Stimulated activated CD8-positive, alpha-beta memory T cell treated with anti-CD3 and anti-CD28 coated beads, Interleukin-7, amount 100 ng/mL, for 24 hours (primary cell): ENCODE results near the gene FANK1.

Experiments used
- DNase-seq: peaks from one replicate; pipeline ENCODE4 v3.0.0-alpha.2; 2020; ENCODE audit warnings: low read depth

The FANK1 gene, protein sequence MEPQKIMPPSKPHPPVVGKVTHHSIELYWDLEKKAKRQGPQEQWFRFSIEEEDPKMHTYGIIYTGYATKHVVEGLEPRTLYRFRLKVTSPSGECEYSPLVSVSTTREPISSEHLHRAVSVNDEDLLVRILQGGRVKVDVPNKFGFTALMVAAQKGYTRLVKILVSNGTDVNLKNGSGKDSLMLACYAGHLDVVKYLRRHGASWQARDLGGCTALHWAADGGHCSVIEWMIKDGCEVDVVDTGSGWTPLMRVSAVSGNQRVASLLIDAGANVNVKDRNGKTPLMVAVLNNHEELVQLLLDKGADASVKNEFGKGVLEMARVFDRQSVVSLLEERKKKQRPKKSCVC

DNA sequence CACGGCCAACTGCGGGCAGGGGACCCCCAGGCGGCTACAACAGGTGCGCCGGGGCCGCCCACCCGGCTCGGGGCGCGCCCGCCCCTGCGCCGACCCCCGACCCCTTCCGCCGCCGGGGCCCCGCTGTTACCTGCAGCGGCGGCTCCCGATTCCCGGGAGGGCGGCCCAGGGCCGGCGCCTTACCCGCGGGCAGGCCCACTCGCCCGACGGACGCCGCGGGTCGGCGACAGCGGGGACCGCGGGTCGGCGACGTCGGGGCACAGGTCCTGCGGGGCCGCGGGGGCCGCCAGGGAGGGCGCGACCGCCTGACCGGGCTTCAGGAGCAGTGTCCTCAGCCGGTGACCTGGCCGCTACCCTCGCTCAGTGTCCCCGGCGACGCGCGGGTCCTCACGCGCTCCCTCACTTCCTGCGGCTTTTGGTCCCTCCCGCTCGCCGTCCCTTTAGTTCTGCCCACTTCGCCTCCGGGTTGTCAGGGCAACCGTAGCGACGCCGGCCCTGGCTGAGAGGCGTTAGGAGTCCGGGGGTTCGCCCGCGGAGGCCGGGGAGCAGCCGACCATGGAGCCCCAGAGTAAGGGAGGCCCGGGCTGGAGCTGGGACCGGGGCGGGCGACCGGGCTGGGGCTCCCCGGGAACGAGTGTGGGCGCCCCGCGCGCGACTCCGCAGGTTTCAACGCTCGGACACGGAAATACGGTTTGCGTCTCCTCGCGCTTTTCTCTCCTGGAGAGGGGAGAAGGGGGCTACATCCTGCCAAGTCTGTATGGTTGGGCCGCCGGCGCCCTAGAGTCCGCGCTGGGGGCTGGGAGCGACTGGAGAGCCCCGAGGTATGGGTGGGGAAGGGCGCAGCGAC is at the start of gene FANK1:
Gene FANK1, plus strand, starts transcription at position 477 of the 847 bp plus-strand sequence. Its CDS starts 79 bp downstream, at position 556.
- DNase-seq = peak; percentile 62

DNA sequence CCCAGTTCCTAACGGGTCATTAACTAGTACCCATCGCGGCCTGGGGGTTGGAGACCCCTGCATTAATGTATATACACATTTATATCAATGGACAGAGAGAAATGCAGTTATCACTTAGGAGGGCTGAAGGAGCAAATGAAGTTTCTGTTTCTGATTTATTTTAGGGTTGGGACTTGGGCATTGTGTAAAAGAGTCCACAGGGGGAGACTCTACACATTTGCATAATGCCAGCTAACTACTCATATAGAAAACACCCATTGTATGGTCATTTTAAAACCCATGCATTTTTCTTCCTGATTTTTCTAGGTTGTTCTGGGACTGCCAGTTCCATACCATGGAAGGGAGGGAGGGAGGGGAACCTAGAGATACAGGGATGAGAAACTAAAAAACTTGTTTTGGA is 49.5 kb upstream of the FANK1 start:
- no peak for DNase-seq

DNA sequence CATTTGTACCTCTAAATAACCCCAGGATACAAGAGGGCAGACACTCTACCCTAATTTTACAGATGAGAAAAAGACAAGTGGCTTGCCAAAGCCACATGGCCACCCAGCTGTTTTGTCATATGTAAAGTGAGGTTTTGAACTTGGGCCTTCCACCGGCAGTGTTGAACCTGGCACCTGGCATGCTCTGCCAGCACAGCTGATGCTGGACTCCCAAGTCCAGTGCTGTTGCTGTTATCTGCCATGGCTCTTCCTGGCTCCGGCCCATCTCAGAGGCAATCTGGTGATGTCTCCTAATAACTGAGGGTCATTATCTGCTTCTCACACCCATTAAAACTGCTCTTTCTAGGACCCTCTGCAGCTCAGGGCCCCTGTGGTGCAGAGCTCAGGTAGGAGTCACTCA is 48.0 kb upstream of the FANK1 start:
- DNase-seq = no peak

DNA sequence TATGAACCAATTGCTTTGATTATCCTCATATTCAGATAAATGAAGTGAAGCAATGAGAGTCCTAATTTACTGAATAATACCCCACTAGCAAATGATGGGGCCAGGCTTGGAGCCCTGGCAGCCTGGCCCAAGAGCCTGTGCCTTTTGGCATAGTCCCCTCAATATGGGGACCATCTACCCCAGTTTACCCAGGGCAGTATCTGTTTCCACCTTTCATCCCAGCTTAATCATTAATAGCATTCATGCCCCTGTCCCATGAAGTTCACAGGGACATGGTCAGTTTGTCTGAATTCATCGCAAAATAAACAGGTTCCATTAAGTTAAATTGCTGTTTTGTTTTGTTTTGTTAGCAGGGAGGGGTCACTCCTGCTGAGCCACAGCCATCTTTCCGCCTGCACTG is 47.5 kb upstream of the FANK1 start:
- DNase-seq = no peak

DNA sequence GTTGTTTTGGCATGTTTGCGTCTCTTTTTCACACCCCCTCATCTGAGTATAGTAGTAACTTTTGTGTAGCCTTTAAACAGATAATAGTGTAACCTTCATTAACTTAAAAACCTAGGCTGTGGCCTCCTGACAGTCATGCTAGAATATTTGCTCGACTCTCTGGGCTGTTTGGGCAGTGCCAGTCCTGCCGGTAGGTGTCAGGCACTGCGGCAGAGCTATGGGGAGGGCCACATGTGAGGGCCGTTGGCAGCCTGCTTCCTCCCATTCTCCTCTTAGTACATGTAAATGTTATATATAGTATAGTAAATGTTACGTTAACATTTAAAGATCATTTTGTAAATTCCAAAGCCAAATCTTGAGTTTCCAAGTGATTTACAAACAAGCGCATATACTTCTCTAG is 46.9 kb upstream of the FANK1 start:
- DNase-seq = no peak

DNA sequence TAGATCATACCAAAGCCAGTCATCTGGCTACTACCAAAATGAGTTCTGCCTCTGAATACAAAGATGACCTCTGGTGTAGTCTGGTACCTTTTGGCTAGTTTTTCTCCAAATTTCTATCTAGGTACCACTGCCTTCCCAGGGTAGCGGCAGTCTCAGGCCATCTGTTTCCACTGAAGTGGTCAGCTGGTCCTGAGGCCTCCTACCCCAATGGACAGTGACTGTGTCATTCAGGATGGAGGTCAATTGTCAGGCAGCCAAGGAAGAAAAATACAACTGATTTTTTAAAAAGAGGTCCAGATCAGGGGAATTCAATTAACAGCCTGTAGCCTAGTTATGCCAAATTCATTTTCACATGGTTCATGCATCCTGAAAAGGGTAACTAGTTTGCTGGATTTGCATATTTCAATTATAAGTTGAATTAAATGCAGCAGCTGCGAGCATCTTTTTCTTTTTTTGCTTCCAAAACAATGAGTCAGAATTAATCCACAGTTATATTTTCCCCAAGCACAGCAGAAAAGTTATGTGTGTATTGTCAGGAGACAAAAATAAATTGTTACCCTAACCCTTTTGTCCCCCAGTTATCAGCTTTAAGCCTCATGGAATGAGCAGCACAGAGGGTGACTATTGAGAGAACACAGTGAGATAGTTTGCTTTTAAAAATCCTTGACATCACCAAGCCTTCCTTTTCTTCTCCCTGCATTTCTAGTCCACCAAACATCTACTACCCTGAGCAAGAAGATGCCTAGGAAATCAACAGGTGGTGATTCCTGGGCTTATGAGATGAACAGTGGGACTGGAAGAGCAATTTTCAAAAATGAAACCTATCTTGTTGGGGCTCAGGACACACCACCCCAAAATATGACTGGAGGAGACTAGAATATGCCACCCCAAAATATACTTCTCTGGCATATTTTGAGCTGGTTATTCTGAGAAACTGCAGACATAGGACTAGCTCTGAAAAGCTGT is 45.3 kb upstream of the FANK1 start:
- no peak for DNase-seq

DNA sequence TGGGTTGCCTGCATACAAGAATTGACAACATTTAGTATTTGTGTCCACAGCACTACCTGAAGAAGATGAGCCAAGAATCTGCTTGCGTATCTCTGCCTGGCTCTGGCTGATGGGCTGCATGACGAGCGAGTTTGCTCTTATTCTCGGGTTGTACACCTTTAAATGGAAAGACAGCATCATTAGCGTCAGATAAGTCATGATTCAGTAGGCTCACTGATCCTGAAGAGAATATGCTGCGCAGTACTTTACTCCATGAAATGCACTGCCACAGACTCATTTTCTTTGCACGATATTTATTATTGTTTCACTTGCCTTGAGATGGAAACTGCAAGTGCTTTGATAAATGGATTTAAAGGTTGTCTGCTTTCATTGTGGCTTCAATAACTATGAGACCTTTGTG is 43.9 kb upstream of the FANK1 start:
- no peak for DNase-seq

DNA sequence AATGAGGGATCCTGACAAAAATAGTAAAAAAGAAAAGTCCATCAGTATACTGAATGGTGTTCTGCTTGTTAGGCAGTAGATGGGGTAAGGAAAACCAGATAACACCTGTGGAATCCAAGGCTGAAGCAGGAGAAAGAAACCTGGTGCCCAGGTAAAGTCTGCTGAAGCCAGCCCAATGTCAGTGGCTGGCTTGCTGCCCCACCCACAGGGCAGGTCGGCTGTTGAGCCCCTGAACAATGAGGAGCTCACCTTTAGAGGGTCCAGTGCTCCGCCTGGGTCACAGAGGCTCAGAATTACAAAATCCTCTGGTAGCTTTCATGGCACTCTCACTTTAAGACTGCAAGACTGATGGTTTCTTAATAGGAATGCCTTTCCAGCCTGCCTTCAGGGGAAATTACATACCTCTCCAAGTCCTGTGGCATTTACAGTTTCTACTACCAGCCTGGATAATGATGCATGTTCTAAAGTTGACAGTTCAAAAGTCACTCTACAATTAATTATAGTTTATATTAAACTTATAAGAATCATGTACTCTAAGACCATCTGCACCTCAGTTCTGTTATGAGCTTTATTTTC is 39.1 kb upstream of the FANK1 start:
- DNase-seq = no peak

DNA sequence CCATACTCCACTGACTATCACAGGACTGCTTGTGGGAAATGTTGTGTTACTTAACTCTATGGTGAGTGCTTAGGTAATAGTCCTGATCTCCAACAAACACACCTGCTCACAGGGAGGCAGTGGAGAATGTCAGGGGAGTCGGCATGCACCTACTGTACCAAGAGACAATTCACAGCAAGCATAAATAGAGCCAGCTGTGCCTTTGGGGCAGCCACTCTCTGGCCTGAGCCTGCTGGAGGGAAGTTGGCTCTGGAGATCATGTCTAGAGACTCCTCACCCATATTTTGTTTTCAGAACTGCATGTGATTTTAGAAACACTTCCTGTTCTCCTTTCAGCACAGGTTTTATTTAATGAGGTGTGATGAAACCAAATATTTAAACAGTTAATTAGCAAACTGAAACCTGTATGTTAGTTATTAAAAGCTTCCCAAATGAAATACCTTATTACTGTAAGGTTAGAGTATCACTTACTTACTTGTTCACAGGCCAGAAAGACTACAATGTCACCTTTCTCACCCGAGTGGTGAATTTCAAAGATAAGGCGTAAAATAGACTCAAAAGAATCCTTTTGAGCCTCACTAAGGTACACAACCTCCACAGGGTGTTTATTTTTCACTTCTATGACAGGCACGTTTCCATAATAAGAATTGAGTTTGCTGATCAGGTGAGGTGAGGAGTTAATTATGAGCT is 37.1 kb upstream of the FANK1 start:
- DNase-seq = no peak

DNA sequence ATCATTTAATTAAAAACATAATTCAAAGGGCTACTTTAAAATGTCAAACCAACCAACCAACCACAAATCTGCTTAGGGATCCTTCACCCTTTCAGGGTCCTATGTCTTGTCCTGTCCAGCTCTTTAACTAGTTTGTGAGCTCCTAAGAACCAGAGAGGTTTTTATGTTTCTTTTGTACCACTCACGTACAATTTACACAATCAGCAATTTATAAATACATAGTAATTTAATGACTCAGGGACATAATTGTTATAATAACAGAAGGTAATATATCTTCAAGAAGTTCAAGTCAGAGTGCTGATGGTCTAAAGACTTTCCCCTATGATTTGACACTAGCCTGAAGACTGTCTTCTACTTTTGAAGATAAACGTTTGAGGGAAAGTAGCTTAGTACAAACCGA is 31.2 kb upstream of the FANK1 start:
- DNase-seq = no peak

DNA sequence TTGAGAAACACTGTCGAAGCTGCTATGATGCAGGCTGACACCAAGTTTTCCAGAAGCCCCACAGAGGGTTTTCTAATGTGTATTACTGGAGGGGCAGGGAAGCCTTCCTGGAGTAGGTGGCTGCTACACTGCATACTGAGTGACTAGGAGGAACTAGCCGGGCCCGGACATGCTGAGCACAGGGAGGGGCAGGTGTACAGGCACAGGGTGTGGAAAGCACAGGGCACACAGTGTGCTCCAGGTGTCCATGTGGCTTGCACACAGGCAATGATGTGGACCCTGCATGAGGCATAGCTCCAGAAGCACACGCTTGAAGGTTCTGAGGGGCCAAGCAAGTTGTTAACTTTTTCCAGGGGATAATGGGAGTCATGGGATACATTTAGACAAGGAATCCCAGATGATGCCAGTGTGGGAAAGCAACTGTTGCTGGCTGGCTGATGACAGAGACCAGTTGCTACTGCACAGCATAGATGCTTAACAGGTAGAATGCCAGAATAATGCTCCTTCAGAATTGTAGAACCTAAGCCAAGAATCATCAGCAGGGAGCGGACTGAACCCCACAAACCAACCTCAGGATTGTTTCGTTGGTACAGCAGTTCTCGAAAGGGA is 29.8 kb upstream of the FANK1 start:
- no peak for DNase-seq

DNA sequence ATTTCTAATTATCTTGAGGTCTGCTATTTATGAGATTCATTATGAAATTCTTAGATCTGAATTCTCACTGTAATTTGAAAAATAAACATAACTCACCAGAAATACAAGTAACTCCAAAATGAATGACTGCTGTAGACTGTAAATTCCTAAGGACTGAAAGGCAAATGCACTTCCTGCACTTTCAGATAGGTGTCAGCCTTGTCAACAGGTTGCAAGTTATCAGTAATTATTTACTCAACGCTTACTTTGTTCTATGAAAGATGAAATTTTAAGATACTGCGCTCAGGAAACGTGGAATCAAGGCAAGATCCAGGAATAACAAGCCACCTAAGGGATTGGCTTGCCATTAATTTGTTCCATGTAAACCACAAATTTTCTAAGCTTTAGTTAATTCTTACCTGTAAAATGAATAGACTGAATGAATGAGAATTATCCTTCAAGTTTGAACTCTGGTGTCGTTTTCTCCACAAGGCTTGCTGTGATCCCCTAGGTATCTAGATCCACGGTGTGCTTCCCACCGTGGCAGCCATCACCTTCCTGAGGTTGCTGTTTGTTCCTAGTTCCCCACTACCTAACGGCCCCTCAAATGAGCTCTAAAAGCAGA is 27.9 kb upstream of the FANK1 start:
- DNase-seq = no peak

DNA sequence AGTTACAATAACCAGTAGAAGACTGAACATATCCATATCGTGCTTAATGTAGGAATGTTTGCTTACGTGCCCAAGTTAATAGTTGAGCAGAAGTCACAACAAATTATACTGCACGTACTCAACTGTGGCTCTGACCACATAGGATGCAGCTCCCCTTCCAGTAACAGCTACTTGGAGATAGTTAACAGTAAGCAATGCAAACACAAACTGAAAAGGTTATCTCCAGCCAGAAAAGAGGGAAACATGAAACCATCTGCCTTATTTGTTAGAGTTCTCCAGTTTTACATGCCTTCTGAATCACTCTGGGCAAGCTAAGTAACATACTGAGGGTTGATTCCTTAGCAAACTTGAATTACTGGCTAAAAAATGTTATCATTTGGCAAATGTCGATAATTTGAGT is 25.0 kb upstream of the FANK1 start:
- DNase-seq = no peak

DNA sequence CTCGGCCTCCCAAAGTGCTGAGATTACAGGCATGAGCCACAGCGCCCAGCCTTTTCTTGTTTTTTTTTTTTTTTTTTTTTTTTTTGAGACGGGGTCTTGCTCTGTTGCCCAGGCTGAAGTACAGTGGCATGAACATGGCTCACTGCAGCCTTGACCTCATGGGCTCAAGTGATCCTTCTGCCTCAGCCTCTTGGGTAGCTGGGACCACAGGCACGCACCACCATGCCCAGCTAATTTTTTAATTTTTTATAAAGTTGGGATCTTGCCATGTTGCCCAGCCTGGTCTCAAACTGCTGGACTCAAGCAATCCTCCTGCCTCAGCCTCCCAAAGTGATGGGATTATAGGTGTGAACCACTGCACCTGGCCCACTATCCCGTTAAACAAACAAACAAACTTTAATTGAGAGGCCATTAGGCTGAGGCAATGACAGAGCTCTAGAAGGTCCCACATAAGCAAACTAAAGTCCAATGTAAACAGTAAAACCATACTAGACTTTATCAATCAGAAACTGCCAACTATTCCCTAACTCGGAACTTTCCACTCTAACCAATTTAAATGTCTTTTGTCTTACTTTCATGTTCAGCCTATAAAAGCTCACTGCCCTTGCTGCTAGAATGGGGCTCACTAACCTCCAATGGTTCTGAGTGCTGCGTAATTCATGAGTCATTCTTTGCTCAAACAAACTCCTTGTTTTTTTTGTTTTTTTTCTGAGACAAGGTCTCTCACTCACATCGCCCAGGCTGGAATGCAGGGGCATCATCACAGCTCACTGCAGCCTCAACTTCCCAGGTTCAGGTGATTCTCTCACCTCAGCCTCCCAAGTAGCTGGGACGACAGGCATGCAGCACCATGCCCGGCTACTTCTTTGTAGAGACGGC is 17.2 kb upstream of the FANK1 start:
- DNase-seq = no peak

DNA sequence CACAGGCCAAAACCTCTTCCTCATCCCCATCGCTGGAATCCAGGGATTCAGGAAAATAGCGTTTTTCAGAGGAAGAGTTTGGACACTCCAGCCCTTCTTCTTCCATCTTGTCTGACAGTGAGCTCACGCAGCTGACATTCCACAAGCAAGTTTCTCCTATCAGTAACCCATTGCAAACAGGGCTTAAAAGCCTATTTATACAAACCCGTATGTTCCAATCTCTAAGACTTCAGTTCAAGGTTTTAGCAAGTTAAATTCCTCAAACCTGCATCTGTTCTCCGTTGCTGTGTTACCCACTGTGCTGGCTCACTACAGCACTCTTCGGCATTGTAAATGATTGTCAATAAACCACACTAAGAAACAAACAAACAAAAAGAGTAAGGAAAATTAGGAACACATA is 15.6 kb upstream of the FANK1 start:
- no peak for DNase-seq

DNA sequence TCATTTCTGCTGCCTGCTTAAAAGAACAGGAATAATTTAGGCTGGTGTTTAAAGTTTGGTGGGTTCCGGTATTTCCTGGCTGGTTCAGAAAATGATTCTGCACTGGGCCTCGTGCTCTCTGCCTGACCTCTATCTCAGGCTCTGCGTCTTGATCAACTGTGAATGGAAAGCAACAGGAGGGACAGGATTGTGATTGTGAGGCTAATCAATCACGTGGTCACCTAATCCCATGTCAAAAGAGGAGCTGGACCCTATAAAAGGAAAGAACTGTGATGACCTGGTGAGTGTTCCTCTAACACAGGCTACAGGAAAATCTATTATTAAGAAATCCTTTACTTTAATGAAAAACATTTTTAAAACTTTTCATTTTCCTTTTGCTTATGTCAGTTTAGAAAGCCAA is 15.2 kb upstream of the FANK1 start, which contains the start of gene DHX32:
Gene DHX32, minus strand, starts transcription at position 101 of the 400 bp plus-strand sequence. CDS start 468 bp downstream, outside the sequence.
- no peak for DNase-seq

DNA sequence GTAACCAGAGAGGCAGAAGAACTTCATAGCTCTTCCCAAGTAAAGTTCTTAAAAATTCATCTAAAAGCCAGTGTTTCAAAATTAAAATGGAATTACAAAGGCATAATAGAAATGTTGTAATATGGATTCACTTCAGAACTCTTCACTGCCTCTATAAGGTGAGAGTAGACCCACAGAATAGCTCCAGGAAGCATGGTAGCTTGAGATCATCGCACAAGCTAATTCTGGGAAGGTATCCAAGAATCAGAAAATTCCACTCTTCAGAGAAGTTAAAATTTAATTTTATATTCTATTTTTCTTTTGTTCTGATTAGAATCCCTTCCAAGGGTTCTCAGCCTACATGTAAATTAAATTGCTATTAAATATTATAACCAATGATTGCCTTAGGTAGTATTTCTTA is 13.8 kb upstream of the FANK1 start:
- DNase-seq = no peak

DNA sequence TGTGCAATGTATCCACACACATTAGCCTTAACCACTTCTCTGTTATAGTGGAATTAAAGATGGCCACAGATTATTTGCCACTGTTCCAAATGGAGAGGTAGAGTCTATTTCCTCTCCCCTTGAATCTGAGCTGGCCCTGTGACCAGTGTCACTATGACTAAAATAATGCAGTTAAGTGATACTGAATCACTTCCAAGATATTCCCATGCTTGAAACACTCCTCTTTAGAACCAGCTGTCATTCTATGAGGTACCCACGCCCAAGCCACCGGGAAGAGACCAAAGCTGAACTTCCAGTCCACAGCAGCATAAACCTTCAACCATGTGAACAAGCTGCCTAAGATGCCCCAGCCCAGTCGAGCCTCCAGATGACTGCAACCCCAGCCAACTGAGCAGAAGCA is 13.2 kb upstream of the FANK1 start:
- no peak for DNase-seq

DNA sequence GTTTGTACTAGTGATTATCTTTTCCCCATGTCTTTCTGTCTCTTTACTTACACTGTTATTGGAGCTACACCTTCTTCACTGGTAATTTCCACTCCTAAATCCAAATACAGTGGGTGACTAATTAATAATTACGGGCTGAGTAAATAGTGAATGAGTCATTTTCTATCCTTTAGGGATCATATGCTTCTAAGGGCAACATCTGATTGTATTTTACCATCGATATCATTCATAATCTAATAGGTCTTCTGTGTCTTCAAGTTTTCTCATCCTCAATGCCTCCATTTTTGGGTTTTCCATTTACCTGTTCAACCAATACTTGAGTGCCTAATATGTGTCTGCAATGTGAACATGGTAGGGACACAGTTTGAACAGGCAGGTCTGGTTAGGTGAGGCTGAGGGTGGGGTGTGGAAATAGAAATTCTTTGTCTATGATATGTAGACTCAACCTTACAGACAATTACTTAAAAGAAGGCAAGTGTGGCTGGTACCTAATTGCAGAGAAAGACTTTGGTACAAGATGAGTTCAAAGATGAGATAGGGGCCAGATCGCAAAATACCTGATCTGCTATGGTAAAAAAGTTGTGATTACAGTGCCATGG is 9.4 kb upstream of the FANK1 start:
- DNase-seq = no peak
